NB4 (cell line): ENCODE measurements around the gene USP50.

Experiments
- CTCF ChIP-seq: IDR thresholded peaks from one replicate; pipeline ENCODE4 v1.5.1; 2012; ENCODE audit warnings: low read depth, low read length
- MYC ChIP-seq: IDR thresholded peaks from 2 replicates; pipeline ENCODE4 v1.6.1; 2011; ENCODE audit warnings: low read depth, low read length
- POLR2A ChIP-seq: IDR thresholded peaks from 2 replicates; pipeline ENCODE4 v1.6.1; 2011; ENCODE audit warnings: mild to moderate bottlenecking; ENCODE audit not compliant: insufficient read length; ENCODE audit errors: extremely low read depth

- TF ChIP-seq POLR2A (no peak), CTCF (no peak), MYC (no peak)
Measured at GRCh38 chr15:50552238-50552637, 5.8 kb upstream of the USP50 start.
